ENCODE measurements around the gene ABHD1.

DNA sequence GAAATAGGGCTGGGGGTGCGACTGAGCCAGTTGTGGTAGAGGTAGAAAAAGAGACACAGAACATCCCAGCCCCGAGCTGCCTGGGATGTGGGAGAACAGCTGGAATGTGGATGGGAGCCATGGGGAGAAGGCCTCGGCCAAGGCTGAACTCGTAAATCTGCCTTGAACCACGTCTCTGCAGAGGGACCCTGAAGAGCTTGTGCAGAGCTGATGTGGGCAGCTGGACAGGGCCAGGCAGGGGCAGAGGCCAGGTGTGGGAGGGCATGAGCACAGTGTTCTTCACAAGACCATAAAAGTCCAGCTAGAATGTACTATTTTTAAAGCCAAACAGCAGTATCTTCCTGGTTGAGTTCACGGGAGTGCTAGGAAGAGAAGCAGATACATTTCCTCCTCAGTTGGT lies 30.9 kb downstream of the ABHD1 start:
- TF ChIP-seq POLR2AphosphoS5 (IDR thresholded peaks at IDR 0.05), result no peak
- TF ChIP-seq, protein P1, sequence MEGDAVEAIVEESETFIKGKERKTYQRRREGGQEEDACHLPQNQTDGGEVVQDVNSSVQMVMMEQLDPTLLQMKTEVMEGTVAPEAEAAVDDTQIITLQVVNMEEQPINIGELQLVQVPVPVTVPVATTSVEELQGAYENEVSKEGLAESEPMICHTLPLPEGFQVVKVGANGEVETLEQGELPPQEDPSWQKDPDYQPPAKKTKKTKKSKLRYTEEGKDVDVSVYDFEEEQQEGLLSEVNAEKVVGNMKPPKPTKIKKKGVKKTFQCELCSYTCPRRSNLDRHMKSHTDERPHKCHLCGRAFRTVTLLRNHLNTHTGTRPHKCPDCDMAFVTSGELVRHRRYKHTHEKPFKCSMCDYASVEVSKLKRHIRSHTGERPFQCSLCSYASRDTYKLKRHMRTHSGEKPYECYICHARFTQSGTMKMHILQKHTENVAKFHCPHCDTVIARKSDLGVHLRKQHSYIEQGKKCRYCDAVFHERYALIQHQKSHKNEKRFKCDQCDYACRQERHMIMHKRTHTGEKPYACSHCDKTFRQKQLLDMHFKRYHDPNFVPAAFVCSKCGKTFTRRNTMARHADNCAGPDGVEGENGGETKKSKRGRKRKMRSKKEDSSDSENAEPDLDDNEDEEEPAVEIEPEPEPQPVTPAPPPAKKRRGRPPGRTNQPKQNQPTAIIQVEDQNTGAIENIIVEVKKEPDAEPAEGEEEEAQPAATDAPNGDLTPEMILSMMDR (IDR thresholded peaks at IDR 0.05; ENCODE audit: poor library complexity, severe bottlenecking), result no peak
- TF ChIP-seq TAF1 (IDR thresholded peaks at IDR 0.05; ENCODE audit: low read depth), result no peak
- no peak for TF ChIP-seq EZH2 (IDR thresholded peaks at IDR 0.05; ENCODE audit: borderline replicate concordance, insufficient read depth, low read length, poor library complexity, severe bottlenecking)
- no peak for TF ChIP-seq RAD21 (conservative IDR thresholded peaks at IDR 0.05)
- TF ChIP-seq SMC3 (conservative IDR thresholded peaks at IDR 0.05; ENCODE audit: poor library complexity), result no peak
- TF ChIP-seq, protein P2, sequence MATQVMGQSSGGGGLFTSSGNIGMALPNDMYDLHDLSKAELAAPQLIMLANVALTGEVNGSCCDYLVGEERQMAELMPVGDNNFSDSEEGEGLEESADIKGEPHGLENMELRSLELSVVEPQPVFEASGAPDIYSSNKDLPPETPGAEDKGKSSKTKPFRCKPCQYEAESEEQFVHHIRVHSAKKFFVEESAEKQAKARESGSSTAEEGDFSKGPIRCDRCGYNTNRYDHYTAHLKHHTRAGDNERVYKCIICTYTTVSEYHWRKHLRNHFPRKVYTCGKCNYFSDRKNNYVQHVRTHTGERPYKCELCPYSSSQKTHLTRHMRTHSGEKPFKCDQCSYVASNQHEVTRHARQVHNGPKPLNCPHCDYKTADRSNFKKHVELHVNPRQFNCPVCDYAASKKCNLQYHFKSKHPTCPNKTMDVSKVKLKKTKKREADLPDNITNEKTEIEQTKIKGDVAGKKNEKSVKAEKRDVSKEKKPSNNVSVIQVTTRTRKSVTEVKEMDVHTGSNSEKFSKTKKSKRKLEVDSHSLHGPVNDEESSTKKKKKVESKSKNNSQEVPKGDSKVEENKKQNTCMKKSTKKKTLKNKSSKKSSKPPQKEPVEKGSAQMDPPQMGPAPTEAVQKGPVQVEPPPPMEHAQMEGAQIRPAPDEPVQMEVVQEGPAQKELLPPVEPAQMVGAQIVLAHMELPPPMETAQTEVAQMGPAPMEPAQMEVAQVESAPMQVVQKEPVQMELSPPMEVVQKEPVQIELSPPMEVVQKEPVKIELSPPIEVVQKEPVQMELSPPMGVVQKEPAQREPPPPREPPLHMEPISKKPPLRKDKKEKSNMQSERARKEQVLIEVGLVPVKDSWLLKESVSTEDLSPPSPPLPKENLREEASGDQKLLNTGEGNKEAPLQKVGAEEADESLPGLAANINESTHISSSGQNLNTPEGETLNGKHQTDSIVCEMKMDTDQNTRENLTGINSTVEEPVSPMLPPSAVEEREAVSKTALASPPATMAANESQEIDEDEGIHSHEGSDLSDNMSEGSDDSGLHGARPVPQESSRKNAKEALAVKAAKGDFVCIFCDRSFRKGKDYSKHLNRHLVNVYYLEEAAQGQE (IDR thresholded peaks at IDR 0.05; ENCODE audit: borderline replicate concordance), result no peak

Measured in neural cell (in vitro differentiated cells).